K562 (cell line): ENCODE results near the gene LRMDA. TPM values are rescaled to one million over a fixed set of nuclear protein-coding genes. Genes with fewer than 3 reads are reported as not detected.

Source experiments
- ATAC-seq: fragments of 200-7000 bp; cut with Tn5 transposase; 3 replicates; pipeline ENCODE4 v1.9.1; 2020; ENCODE audit warnings: moderate library complexity
- BruUV-seq: library from RNA; stranded (reverse); fragments of 400-500 nt; replicated peaks from 2 replicates; lab custom pipeline; 2021; lab: Mats Ljungman, UMichigan
- CTCF ChIA-PET: fragments of 300-600 bp; formaldehyde crosslinking; extraction: SDS; loops from one replicate; lab custom pipeline; 2021; ENCODE audit warnings: low intra/inter-chr PET ratio; lab: Yijun Ruan, JAX
- POLR2A ChIA-PET: fragments of 300-600, 350-650 bp; sonication (Branson Sonifier 250); formaldehyde crosslinking; extraction: SDS; loops from one replicate; lab custom pipeline; 2021; ENCODE audit warnings: antibody characterized with exemption, inconsistent platforms; lab: Yijun Ruan, JAX
- DNase-seq, 4 experiments: peaks; one replicate each; pipeline versions ENCODE4 v3.0.0 to v3.0.0-alpha.2; 2011 to 2018; ENCODE audit warnings: low spot score in 3 of 4, mixed read lengths in 3 of 4; ENCODE audit errors: extremely low read depth in 1 of 4
- FAIRE-seq: peaks from 2 replicates; lab custom pipeline; 2011; peaks lifted over from hg19 to GRCh38; lab: Jason Lieb, UNC
- H2AFZ ChIP-seq: 2 replicates; pipeline ENCODE4 v1.6.0; 2011; ENCODE audit warnings: low read depth, low read length, control low read depth, inconsistent platforms
- H3K27ac ChIP-seq: fragments of 200-600 bp; 3 replicates; pipeline ENCODE4 v1.8.0; 2011; ENCODE audit warnings: low read depth, mild to moderate bottlenecking, control low read depth, inconsistent platforms, low read length, moderate library complexity, mixed read lengths; ENCODE audit errors: extremely low read depth
- H3K27me3 ChIP-seq, 2 experiments: fragments of 300-600 bp in 1 of 2; 2 replicates in 1 of 2; 3 replicates in 1 of 2; pipeline versions ENCODE4 v1.6.0 to v1.8.0; 2011; ENCODE audit warnings: inconsistent platforms in 2 of 2, low read length in 2 of 2, mild to moderate bottlenecking in 1 of 2, mixed read lengths in 1 of 2, moderate library complexity in 1 of 2; ENCODE audit not compliant: control insufficient read depth in 2 of 2, insufficient read depth in 2 of 2
- H3K36me3 ChIP-seq: fragments of 300-600 bp; 3 replicates; pipeline ENCODE4 v1.8.0; 2011; ENCODE audit warnings: mild to moderate bottlenecking, low read length, inconsistent platforms; ENCODE audit not compliant: control insufficient read depth, insufficient read depth
- H3K4me1 ChIP-seq, 2 experiments: fragments of 200-600 bp in 1 of 2; replicated peaks in 1 of 2; 2 replicates in 1 of 2; 3 replicates in 1 of 2; pipeline versions ENCODE4 v1.5.1 to v1.8.0; 2011; ENCODE audit warnings: inconsistent platforms in 2 of 2, low read length in 2 of 2, mild to moderate bottlenecking in 1 of 2, mixed read lengths in 1 of 2, moderate library complexity in 1 of 2; ENCODE audit not compliant: control insufficient read depth in 2 of 2, insufficient read depth in 2 of 2
- H3K4me2 ChIP-seq: 2 replicates; pipeline ENCODE4 v1.6.1; 2011; ENCODE audit warnings: low read length, control low read depth, inconsistent platforms, mixed read lengths; ENCODE audit not compliant: insufficient read depth
- H3K4me3 ChIP-seq: fragments of 200-600 bp; sonication (generic), shearing (Covaris generic); 2 replicates; pipeline ENCODE4 v1.5.1; 2016; ENCODE audit warnings: control low read depth, inconsistent platforms
- H3K79me2 ChIP-seq: fragments of 200-600 bp; 3 replicates; pipeline ENCODE4 v1.8.0; 2011; ENCODE audit warnings: low read length, inconsistent platforms; ENCODE audit not compliant: control insufficient read depth, insufficient read depth
- H3K9ac ChIP-seq, 2 experiments: 2 replicates each; pipeline versions ENCODE4 v1.6.0 to v1.6.1; 2011; ENCODE audit warnings: low read depth in 2 of 2, low read length in 2 of 2, control low read depth in 1 of 2, inconsistent platforms in 1 of 2, mild to moderate bottlenecking in 1 of 2, mixed read lengths in 1 of 2; ENCODE audit not compliant: insufficient read depth in 1 of 2
- H3K9me1 ChIP-seq: one replicate; pipeline ENCODE4 v1.6.0; 2011; ENCODE audit warnings: inconsistent platforms, mild to moderate bottlenecking, low read length, moderate library complexity; ENCODE audit not compliant: control insufficient read depth, insufficient read depth
- H3K9me3 ChIP-seq: replicated peaks from 2 replicates; pipeline ENCODE4 v1.5.1; 2011; ENCODE audit warnings: low read depth, low read length, inconsistent platforms; ENCODE audit not compliant: control insufficient read depth, insufficient read depth
- H4K20me1 ChIP-seq: replicated peaks from 2 replicates; pipeline ENCODE4 v1.6.1; 2011; ENCODE audit warnings: low read length, inconsistent platforms, mixed read lengths; ENCODE audit not compliant: control insufficient read depth, insufficient read depth
- BRF1 ChIP-seq: IDR thresholded peaks from 3 replicates; pipeline ENCODE4 v1.6.1; 2011; ENCODE audit warnings: borderline replicate concordance, mild to moderate bottlenecking; ENCODE audit not compliant: insufficient read length; ENCODE audit errors: extremely low read depth
- HMG20B ChIP-seq: fragments of 250-450 bp; sonication (Bioruptor Pico); IDR thresholded peaks from 2 replicates; pipeline ENCODE4 v1.5.0; 2021; ENCODE audit warnings: mild to moderate bottlenecking
- MTF1 ChIP-seq: fragments of 250-450 bp; sonication (Bioruptor Pico); IDR thresholded peaks from 2 replicates; pipeline ENCODE4 v1.9.0; 2021; ENCODE audit warnings: moderate library complexity, mild to moderate bottlenecking, inconsistent platforms, borderline replicate concordance
- RAD51 ChIP-seq: fragments of 450-650 bp; IDR thresholded peaks from 2 replicates; pipeline ENCODE4 v1.7.1; 2016; ENCODE audit warnings: low read depth, mild to moderate bottlenecking, borderline replicate concordance
- ZNF124 ChIP-seq: sonication (generic); formaldehyde crosslinking; IDR thresholded peaks from 2 replicates; pipeline ENCODE4 v1.8.1; 2022; ENCODE audit warnings: missing genetic modification reagents
- ZNF444 ChIP-seq: fragments of 250-450 bp; sonication (Bioruptor Pico); IDR thresholded peaks from 2 replicates; pipeline ENCODE4 v1.4.0; 2020; ENCODE audit warnings: mild to moderate bottlenecking, moderate library complexity
- WGBS: fragments of 100-300 bp; shearing (Covaris generic); methylation state at CpG from one replicate; pipeline ENCODE4 v1.1.6; 2016; ENCODE audit warnings: low coverage, mixed read lengths; ENCODE audit not compliant: insufficient coverage; ENCODE audit errors: missing lambda C conversion rate; 5-methylcytosine and 5-hydroxymethylcytosine counted together
- in situ Hi-C: fragments of 300-500 bp; cut with MboI; formaldehyde crosslinking; loops from 4 replicates; pipeline ENCODE4 v1.15.0; 2018; ENCODE audit warnings: inconsistent platforms, mixed read lengths
- intact Hi-C: fragments of 100-400 bp; cut with micrococcal nuclease; formaldehyde crosslinking; loops from 2 replicates; pipeline ENCODE4 v1.14.2; 2022
- polyA plus RNA-seq, 8 experiments: library from polyadenylated mRNA; depleted of rRNA in 4 of 8; stranded (reverse) in 5 of 8; unstranded in 3 of 8; fragments of >200 nt; fragmentation: Nextera tagmentation in 2 of 8; fragmentation: Illumina TruSeq in 1 of 8; extraction: Ambion mirVana in 2 of 8; extraction: Trizol in 1 of 8; gene quantifications; 2 replicates each; pipeline versions ENCODE4 v1.2.1 to v1.2.3, GENCODE V29; 2011 to 2014; ENCODE audit warnings: inconsistent platforms in 1 of 8, missing spikeins in 1 of 8
- total RNA-seq, 7 experiments: library from RNA; depleted of rRNA in 6 of 7; stranded (reverse); fragments of >200 nt in 6 of 7; fragmentation: Illumina TruSeq in 2 of 7; extraction: Trizol in 2 of 7; gene quantifications; 2 replicates each; pipeline versions ENCODE4 v1.2.1 to v1.2.3, GENCODE V29; 2011 to 2021; ENCODE audit warnings: low replicate concordance in 1 of 7
- TF ChIP-seq, protein P1 (sequence below): sonication (generic); formaldehyde crosslinking; IDR thresholded peaks from 2 replicates; pipeline ENCODE4 v1.8.0; 2022; ENCODE audit warnings: mild to moderate bottlenecking, low read depth, missing genetic modification reagents

The LRMDA gene
- total and polyA plus RNA-seq, 9 of the 15 experiments (the other 6 are each of a cell fraction or from before 2014, with no cell fraction given): 0.25 TPM; not detected in 8

DNA sequence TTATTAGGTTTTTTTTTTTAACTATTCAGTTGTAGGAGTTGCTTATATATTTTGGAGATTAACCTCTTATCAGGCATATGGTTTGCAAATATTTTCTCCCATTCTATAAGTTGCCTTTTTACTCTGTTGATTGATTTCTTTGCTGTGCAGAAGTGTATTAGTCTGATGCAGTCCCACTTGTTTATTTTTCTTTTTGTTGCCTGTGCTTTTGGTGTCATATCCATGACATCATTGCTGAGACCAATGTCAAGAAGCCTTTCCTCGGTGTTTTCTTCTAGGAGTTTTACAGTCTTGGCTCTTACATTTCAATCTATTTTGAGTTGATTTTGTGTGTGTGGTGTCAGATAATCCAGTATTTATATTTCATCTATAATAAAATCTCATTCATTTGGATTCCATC, 155.4 kb downstream of the LRMDA start:
- in situ Hi-C loops: no loop called here
- Histone ChIP-seq H4K20me1 (no peaks in the 10 kb centered on the region), H3K4me3 (no peak overlapping the region), H2AFZ (no peak overlapping the region), H3K27ac (no peak overlapping the region), H3K4me2 (no peak overlapping the region), H3K79me2 (no peaks in the 10 kb centered on the region), H3K27me3 (peaks cover 0 to under 1% of the 10 kb centered on the region in 2 experiments; a peak in 2 of 5 replicates), H3K4me1 (no peaks in the 10 kb centered on the region), H3K9me1 (no peaks in the 10 kb centered on the region), H3K36me3 (no peaks in the 10 kb centered on the region), H3K9me3 (no peaks in the 10 kb centered on the region), H3K9ac (no peak overlapping the region)
- CTCF ChIA-PET: no interaction called here
- FAIRE-seq (no peak), ATAC-seq (no peak), DNase-seq (no peak)
- POLR2A ChIA-PET: no interaction called here
- TF ChIP-seq, protein P1, sequence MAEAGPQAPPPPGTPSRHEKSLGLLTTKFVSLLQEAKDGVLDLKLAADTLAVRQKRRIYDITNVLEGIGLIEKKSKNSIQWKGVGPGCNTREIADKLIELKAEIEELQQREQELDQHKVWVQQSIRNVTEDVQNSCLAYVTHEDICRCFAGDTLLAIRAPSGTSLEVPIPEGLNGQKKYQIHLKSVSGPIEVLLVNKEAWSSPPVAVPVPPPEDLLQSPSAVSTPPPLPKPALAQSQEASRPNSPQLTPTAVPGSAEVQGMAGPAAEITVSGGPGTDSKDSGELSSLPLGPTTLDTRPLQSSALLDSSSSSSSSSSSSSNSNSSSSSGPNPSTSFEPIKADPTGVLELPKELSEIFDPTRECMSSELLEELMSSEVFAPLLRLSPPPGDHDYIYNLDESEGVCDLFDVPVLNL (CRISPR knock-in tag): no peak
- TF ChIP-seq ZNF444 (no peak), RAD51 (no peak)
- intact Hi-C loops: no loop called here
- no TSS peak for BruUV-seq
- WGBS: 0% methylated on average over 1 of the region's 1 CpG

- TF ChIP-seq ZNF124 (no peak), BRF1 (no peak), MTF1 (CRISPR knock-in tag) (no peak), HMG20B (CRISPR knock-in tag) (no peak)
- Histone ChIP-seq H3K36me3 (no peaks in the 10 kb centered on the region), H3K4me2 (no peak overlapping the region), H3K27ac (no peak overlapping the region), H4K20me1 (no peaks in the 10 kb centered on the region), H3K9me1 (no peaks in the 10 kb centered on the region), H3K4me1 (no peaks in the 10 kb centered on the region), H3K9me3 (no peaks in the 10 kb centered on the region), H3K9ac (no peak overlapping the region), H3K27me3 (peaks cover 4 to 12% of the 10 kb centered on the region in 2 experiments; a peak in 4 of 5 replicates), H2AFZ (no peak overlapping the region), H3K79me2 (no peaks in the 10 kb centered on the region), H3K4me3 (no peak overlapping the region)
- no peak for FAIRE-seq
- WGBS: 0% methylated on average over 1 of the region's 1 CpG
- POLR2A ChIA-PET: no interaction called here
- ATAC-seq: no peak
- BruUV-seq: no TSS peak
- CTCF ChIA-PET: no interaction called here
- intact Hi-C loops (no loop called here), in situ Hi-C loops (no loop called here)
- no peak for DNase-seq
Measured at GRCh38 chr10:75588031-75588430, 156.6 kb downstream of the LRMDA start.
